Measurements from ENCODE around the gene MANBA.

MANBA gene

GRCh38 chr4:102641793-102642192 is 119.0 kb downstream of the MANBA start:
- Histone ChIP-seq H3K79me2 (ENCODE audit: control insufficient read depth, insufficient read depth, low read length, unreplicated experiment) (no peaks in the 10 kb centered on the region), H3K4me3 (ENCODE audit: low read depth, low read length) (no peak overlapping the region), H2AFZ (ENCODE audit: low read length, unreplicated experiment) (no peak overlapping the region), H3K27me3 (ENCODE audit: insufficient read depth, low read length) (no peaks in the 10 kb centered on the region), H3K36me3 (ENCODE audit: insufficient read depth, low read length) (0 out of 2 replicates have a peak, but pooled peaks cover 5% of the 10 kb centered on the region), H3K4me1 (ENCODE audit: control insufficient read depth, insufficient read depth, low read length, unreplicated experiment) (peaks cover 28% of the 10 kb centered on the region), H3K27ac (ENCODE audit: low read depth, low read length) (no peak overlapping the region)

- 0 out of 2 replicates have a peak, but pooled peaks cover 2% of the 10 kb centered on the region for H3K36me3 ChIP-seq (ENCODE audit: insufficient read depth, low read length)
- H3K79me2 ChIP-seq (ENCODE audit: control insufficient read depth, insufficient read depth, low read length, unreplicated experiment), result no peaks in the 10 kb centered on the region
- peaks cover 28% of the 10 kb centered on the region for H3K4me1 ChIP-seq (ENCODE audit: control insufficient read depth, insufficient read depth, low read length, unreplicated experiment)
- no peak overlapping the region for H2AFZ ChIP-seq (ENCODE audit: low read length, unreplicated experiment)
- no peak overlapping the region for H3K27ac ChIP-seq (ENCODE audit: low read depth, low read length)
- no peaks in the 10 kb centered on the region for H3K27me3 ChIP-seq (ENCODE audit: insufficient read depth, low read length)
- H3K4me3 ChIP-seq (ENCODE audit: low read depth, low read length), result no peak overlapping the region
These were observed 120.1 kb downstream of the MANBA start for GRCh38 chr4:102640669-102641068.

GRCh38 chr4:102639598-102639997 is 121.2 kb downstream of the MANBA start:
- no peak overlapping the region for H2AFZ ChIP-seq (ENCODE audit: low read length, unreplicated experiment)
- H3K4me1 ChIP-seq (ENCODE audit: control insufficient read depth, insufficient read depth, low read length, unreplicated experiment), result peaks cover 28% of the 10 kb centered on the region
- H3K36me3 ChIP-seq (ENCODE audit: insufficient read depth, low read length), result no peaks in the 10 kb centered on the region
- H3K27me3 ChIP-seq (ENCODE audit: insufficient read depth, low read length), result no peaks in the 10 kb centered on the region
- H3K27ac ChIP-seq (ENCODE audit: low read depth, low read length), result no peak overlapping the region
- no peak overlapping the region for H3K4me3 ChIP-seq (ENCODE audit: low read depth, low read length)
- no peaks in the 10 kb centered on the region for H3K79me2 ChIP-seq (ENCODE audit: control insufficient read depth, insufficient read depth, low read length, unreplicated experiment)

GRCh38 chr4:102638621-102639020 is 122.1 kb downstream of the MANBA start:
- no peak overlapping the region for H3K4me3 ChIP-seq (ENCODE audit: low read depth, low read length)

GRCh38 chr4:102637391-102637790 is 123.4 kb downstream of the MANBA start:
- no peak overlapping the region for H3K4me3 ChIP-seq (ENCODE audit: low read depth, low read length)
- no peak overlapping the region for H2AFZ ChIP-seq (ENCODE audit: low read length, unreplicated experiment)
- H3K4me1 ChIP-seq (ENCODE audit: control insufficient read depth, insufficient read depth, low read length, unreplicated experiment), result peaks cover 15% of the 10 kb centered on the region
- no peak overlapping the region for H3K27ac ChIP-seq (ENCODE audit: low read depth, low read length)
- no peaks in the 10 kb centered on the region for H3K79me2 ChIP-seq (ENCODE audit: control insufficient read depth, insufficient read depth, low read length, unreplicated experiment)
- H3K27me3 ChIP-seq (ENCODE audit: insufficient read depth, low read length), result no peaks in the 10 kb centered on the region
- H3K36me3 ChIP-seq (ENCODE audit: insufficient read depth, low read length), result no peaks in the 10 kb centered on the region

More at GRCh38 chr4:102638621-102639020, 122.1 kb downstream of the MANBA start:
- Histone ChIP-seq H2AFZ (ENCODE audit: low read length, unreplicated experiment) (no peak overlapping the region), H3K4me1 (ENCODE audit: control insufficient read depth, insufficient read depth, low read length, unreplicated experiment) (peaks cover 27% of the 10 kb centered on the region), H3K79me2 (ENCODE audit: control insufficient read depth, insufficient read depth, low read length, unreplicated experiment) (no peaks in the 10 kb centered on the region), H3K27me3 (ENCODE audit: insufficient read depth, low read length) (no peaks in the 10 kb centered on the region), H3K27ac (ENCODE audit: low read depth, low read length) (no peak overlapping the region), H3K36me3 (ENCODE audit: insufficient read depth, low read length) (no peaks in the 10 kb centered on the region)

GRCh38 chr4:102633100-102633499 is 127.7 kb downstream of the MANBA start:
- Histone ChIP-seq H3K36me3 (ENCODE audit: insufficient read depth, low read length) (no peaks in the 10 kb centered on the region), H3K4me3 (ENCODE audit: low read depth, low read length) (no peak overlapping the region), H3K27me3 (ENCODE audit: insufficient read depth, low read length) (no peaks in the 10 kb centered on the region), H3K27ac (ENCODE audit: low read depth, low read length) (no peak overlapping the region), H2AFZ (ENCODE audit: low read length, unreplicated experiment) (no peak overlapping the region), H3K79me2 (ENCODE audit: control insufficient read depth, insufficient read depth, low read length, unreplicated experiment) (no peaks in the 10 kb centered on the region), H3K4me1 (ENCODE audit: control insufficient read depth, insufficient read depth, low read length, unreplicated experiment) (peaks cover 7% of the 10 kb centered on the region)

GRCh38 chr4:102632241-102633065 is 128.3 kb downstream of the MANBA start:
- no peaks in the 10 kb centered on the region for H3K79me2 ChIP-seq (ENCODE audit: control insufficient read depth, insufficient read depth, low read length, unreplicated experiment)
- no peaks in the 10 kb centered on the region for H3K27me3 ChIP-seq (ENCODE audit: insufficient read depth, low read length)
- peaks cover 13% of the 10 kb centered on the region for H3K4me1 ChIP-seq (ENCODE audit: control insufficient read depth, insufficient read depth, low read length, unreplicated experiment)
- no peaks in the 10 kb centered on the region for H3K36me3 ChIP-seq (ENCODE audit: insufficient read depth, low read length)
- H3K27ac ChIP-seq (ENCODE audit: low read depth, low read length), result no peak overlapping the region
- H2AFZ ChIP-seq (ENCODE audit: low read length, unreplicated experiment), result no peak overlapping the region
- no peak overlapping the region for H3K4me3 ChIP-seq (ENCODE audit: low read depth, low read length)

- Histone ChIP-seq H3K79me2 (ENCODE audit: control insufficient read depth, insufficient read depth, low read length, unreplicated experiment) (no peaks in the 10 kb centered on the region), H3K27me3 (ENCODE audit: insufficient read depth, low read length) (no peaks in the 10 kb centered on the region), H2AFZ (ENCODE audit: low read length, unreplicated experiment) (no peak overlapping the region), H3K4me3 (ENCODE audit: low read depth, low read length) (no peak overlapping the region), H3K36me3 (ENCODE audit: insufficient read depth, low read length) (no peaks in the 10 kb centered on the region), H3K4me1 (ENCODE audit: control insufficient read depth, insufficient read depth, low read length, unreplicated experiment) (peaks cover 17% of the 10 kb centered on the region), H3K27ac (ENCODE audit: low read depth, low read length) (no peak overlapping the region)
These were observed 129.2 kb downstream of the MANBA start for GRCh38 chr4:102631616-102632015.

GRCh38 chr4:102629673-102630072 is 131.1 kb downstream of the MANBA start:
- H3K27ac ChIP-seq (ENCODE audit: low read depth, low read length), result no peak overlapping the region
- peaks cover 21% of the 10 kb centered on the region for H3K4me1 ChIP-seq (ENCODE audit: control insufficient read depth, insufficient read depth, low read length, unreplicated experiment)
- H3K36me3 ChIP-seq (ENCODE audit: insufficient read depth, low read length), result no peaks in the 10 kb centered on the region
- no peaks in the 10 kb centered on the region for H3K27me3 ChIP-seq (ENCODE audit: insufficient read depth, low read length)
- H3K4me3 ChIP-seq (ENCODE audit: low read depth, low read length), result no peak overlapping the region
- H2AFZ ChIP-seq (ENCODE audit: low read length, unreplicated experiment), result no peak overlapping the region
- no peaks in the 10 kb centered on the region for H3K79me2 ChIP-seq (ENCODE audit: control insufficient read depth, insufficient read depth, low read length, unreplicated experiment)

GRCh38 chr4:102627831-102628523 is 132.8 kb downstream of the MANBA start:
- Histone ChIP-seq H2AFZ (ENCODE audit: low read length, unreplicated experiment) (no peak overlapping the region), H3K4me1 (ENCODE audit: control insufficient read depth, insufficient read depth, low read length, unreplicated experiment) (peaks cover 21% of the 10 kb centered on the region), H3K27me3 (ENCODE audit: insufficient read depth, low read length) (no peaks in the 10 kb centered on the region), H3K4me3 (ENCODE audit: low read depth, low read length) (no peak overlapping the region), H3K79me2 (ENCODE audit: control insufficient read depth, insufficient read depth, low read length, unreplicated experiment) (no peaks in the 10 kb centered on the region), H3K27ac (ENCODE audit: low read depth, low read length) (peak overlapping the region; percentile 33), H3K36me3 (ENCODE audit: insufficient read depth, low read length) (no peaks in the 10 kb centered on the region)
